ENCODE results near the gene SCN3B. TPM values are rescaled to one million over a fixed set of nuclear protein-coding genes. Genes with fewer than 3 reads are reported as not detected.

The SCN3B gene
- total RNA-seq, 4 donors from 2014 or later, result 0.42 to 1.9 (median 0.98) TPM

DNA sequence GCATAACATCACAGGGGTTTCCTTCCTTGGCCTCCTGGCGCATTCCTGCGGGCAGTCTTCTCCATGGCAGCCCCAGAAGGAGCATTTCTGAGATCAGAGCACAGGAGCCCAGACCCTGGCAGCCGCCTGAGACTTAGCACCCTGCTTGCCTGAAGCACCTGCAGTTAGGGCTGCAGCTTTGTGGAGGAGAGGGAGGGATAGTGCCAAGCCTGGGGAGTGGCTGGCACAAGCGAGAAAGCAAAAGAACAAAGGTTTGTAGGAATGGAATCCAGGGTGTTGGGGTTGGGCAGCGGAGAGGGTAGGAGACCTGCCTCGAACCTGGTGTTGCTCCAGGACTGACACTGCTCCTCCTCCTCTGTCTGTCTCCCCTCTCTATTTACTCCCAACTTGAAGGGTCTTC lies 66.9 kb downstream of the SCN3B start:
- Histone ChIP-seq H3K27me3 (no peaks in the 10 kb centered on the region), H3K4me3 (no peak overlapping the region), H3K9me3 (no peaks in the 10 kb centered on the region), H3K36me3 (no peaks in the 10 kb centered on the region), H3K4me1 (no peaks in the 10 kb centered on the region), H3K27ac (no peak overlapping the region)
- no peak for DNase-seq (ENCODE audit: low spot score in 2 of 2)
- TF ChIP-seq, protein P1, sequence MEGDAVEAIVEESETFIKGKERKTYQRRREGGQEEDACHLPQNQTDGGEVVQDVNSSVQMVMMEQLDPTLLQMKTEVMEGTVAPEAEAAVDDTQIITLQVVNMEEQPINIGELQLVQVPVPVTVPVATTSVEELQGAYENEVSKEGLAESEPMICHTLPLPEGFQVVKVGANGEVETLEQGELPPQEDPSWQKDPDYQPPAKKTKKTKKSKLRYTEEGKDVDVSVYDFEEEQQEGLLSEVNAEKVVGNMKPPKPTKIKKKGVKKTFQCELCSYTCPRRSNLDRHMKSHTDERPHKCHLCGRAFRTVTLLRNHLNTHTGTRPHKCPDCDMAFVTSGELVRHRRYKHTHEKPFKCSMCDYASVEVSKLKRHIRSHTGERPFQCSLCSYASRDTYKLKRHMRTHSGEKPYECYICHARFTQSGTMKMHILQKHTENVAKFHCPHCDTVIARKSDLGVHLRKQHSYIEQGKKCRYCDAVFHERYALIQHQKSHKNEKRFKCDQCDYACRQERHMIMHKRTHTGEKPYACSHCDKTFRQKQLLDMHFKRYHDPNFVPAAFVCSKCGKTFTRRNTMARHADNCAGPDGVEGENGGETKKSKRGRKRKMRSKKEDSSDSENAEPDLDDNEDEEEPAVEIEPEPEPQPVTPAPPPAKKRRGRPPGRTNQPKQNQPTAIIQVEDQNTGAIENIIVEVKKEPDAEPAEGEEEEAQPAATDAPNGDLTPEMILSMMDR (IDR thresholded peaks at IDR 0.05), result no peak
- TF ChIP-seq POLR2A (IDR thresholded peaks at IDR 0.05) (no peak), POLR2AphosphoS5 (IDR thresholded peaks at IDR 0.05) (no peak)
- 83% methylated on average over 6 of the region's 6 CpGs for WGBS

DNA sequence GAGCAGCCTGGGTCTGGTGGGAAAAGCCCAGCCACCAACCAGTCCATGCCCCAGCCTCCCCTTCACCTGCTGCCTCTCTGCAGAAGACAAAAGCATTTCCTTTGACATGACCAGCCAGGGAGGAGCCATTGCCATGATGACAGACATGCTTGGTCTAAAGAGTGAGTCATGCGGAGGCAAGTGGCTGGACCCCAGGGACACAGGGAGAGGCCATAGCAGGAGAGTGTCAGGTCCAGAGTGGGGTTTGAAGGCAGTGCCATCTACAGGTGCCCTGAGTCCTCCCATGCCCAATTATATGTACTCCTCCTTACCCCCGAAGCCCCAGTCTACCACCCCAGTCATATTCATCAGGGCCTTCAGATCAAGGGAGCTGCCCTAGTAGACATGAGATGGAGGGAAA lies 67.4 kb downstream of the SCN3B start:
- no peak overlapping the region for H3K4me3 ChIP-seq
- TF ChIP-seq POLR2A (IDR thresholded peaks at IDR 0.05), result no peak
- no peak for TF ChIP-seq POLR2AphosphoS5 (IDR thresholded peaks at IDR 0.05)
- H3K4me1 ChIP-seq, result no peaks in the 10 kb centered on the region
- no peaks in the 10 kb centered on the region for H3K27me3 ChIP-seq
- H3K36me3 ChIP-seq, result no peaks in the 10 kb centered on the region
- no peak overlapping the region for H3K27ac ChIP-seq
- H3K9me3 ChIP-seq, result no peaks in the 10 kb centered on the region
- WGBS, result 100% methylated on average over 2 of the region's 2 CpGs
- no peak for DNase-seq (ENCODE audit: low spot score in 2 of 2)

DNA sequence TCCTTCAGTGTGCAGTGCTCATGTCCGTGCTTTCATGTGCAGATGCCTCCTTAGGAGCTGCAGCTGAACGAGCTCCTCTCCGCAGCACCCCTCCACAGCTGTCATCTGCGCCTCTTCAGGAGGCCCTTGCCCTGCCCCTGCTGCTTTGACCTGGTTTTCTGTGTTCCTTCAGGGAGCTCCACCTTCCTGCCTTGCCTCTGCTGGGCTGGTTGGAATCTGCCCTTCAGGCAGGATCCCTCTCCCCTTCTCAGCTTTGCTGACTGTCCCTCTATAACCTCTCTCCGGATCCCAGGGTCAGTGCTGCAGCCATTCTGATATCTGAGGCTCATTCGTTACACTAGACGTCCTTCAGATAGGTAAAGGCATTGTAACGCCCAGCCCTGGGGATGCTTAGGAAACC lies 67.9 kb downstream of the SCN3B start:
- H3K27ac ChIP-seq, result no peak overlapping the region
- DNase-seq (ENCODE audit: low spot score in 2 of 2), result no peak
- no peak for TF ChIP-seq EP300 (IDR thresholded peaks at IDR 0.05)
- TF ChIP-seq, protein P1 (IDR thresholded peaks at IDR 0.05), result no peak
- TF ChIP-seq POLR2A (IDR thresholded peaks at IDR 0.05), result no peak
- TF ChIP-seq POLR2AphosphoS5 (IDR thresholded peaks at IDR 0.05), result no peak
- no peaks in the 10 kb centered on the region for H3K9me3 ChIP-seq
- no peaks in the 10 kb centered on the region for H3K4me1 ChIP-seq
- H3K4me3 ChIP-seq, result no peak overlapping the region
- 85% methylated on average over 8 of the region's 8 CpGs for WGBS
- H3K27me3 ChIP-seq, result peaks cover 4% of the 10 kb centered on the region
- H3K36me3 ChIP-seq, result no peaks in the 10 kb centered on the region

DNA sequence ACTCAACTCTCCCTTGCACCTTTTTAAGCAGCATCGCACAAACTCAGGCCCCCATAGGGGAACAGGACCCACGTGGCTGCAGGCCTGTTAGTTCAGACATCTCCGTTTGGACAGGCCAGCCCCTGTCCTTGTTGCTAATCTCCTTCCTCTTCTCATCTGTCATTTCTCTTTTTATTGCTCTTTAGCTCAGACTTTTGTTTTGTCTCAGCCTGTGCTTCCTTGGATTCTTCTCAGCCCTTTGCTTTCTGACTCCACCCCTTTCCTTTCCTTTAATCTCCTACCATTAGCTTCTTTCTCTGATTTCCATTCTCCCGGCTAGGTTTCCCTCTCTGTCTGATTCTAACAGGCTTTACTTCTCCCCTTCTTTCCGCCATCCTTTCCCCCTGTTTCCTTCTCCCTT lies 68.7 kb downstream of the SCN3B start:
- TF ChIP-seq, protein P1 (IDR thresholded peaks at IDR 0.05), result no peak
- TF ChIP-seq POLR2AphosphoS5 (IDR thresholded peaks at IDR 0.05) (no peak), EP300 (IDR thresholded peaks at IDR 0.05) (no peak), POLR2A (IDR thresholded peaks at IDR 0.05) (no peak)
- no peaks in the 10 kb centered on the region for H3K36me3 ChIP-seq
- peaks cover 3% of the 10 kb centered on the region for H3K4me1 ChIP-seq
- no peak overlapping the region for H3K4me3 ChIP-seq
- no peak overlapping the region for H3K27ac ChIP-seq
- 40% methylated on average over 5 of the region's 5 CpGs for WGBS
- H3K9me3 ChIP-seq, result no peaks in the 10 kb centered on the region
- DNase-seq (ENCODE audit: low spot score in 2 of 2), result no peak
- H3K27me3 ChIP-seq, result peaks cover 11% of the 10 kb centered on the region

DNA sequence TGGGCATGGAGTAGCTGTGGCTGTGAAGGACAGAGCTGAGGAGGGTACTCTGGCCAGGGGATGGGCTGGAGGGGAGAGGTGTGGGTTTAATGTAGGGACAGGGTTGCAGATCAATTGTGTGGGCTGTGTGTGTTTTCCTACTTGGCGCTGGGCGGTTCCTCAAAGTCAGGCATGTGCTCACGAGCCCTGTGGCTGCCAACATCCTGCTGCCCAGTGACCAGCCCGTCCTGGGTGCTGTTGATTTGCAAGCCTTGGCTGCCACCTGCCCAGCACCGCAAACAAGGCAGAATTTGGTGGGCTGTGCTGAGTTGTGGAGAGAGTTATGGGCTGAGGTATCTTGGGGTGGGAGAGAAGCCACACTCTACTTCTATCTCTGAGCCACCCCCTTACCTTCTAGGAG lies 69.2 kb downstream of the SCN3B start:
- no peaks in the 10 kb centered on the region for H3K9me3 ChIP-seq
- H3K36me3 ChIP-seq, result no peaks in the 10 kb centered on the region
- DNase-seq (ENCODE audit: low spot score in 2 of 2), result no peak
- H3K27ac ChIP-seq, result no peak overlapping the region
- TF ChIP-seq, protein P1 (IDR thresholded peaks at IDR 0.05), result no peak
- TF ChIP-seq EP300 (IDR thresholded peaks at IDR 0.05), result no peak
- TF ChIP-seq POLR2A (IDR thresholded peaks at IDR 0.05), result no peak
- no peak for TF ChIP-seq POLR2AphosphoS5 (IDR thresholded peaks at IDR 0.05)
- H3K4me3 ChIP-seq, result no peak overlapping the region
- WGBS, result 79% methylated on average over 3 of the region's 5 CpGs
- peaks cover 7% of the 10 kb centered on the region for H3K4me1 ChIP-seq
- peaks cover 14% of the 10 kb centered on the region for H3K27me3 ChIP-seq

DNA sequence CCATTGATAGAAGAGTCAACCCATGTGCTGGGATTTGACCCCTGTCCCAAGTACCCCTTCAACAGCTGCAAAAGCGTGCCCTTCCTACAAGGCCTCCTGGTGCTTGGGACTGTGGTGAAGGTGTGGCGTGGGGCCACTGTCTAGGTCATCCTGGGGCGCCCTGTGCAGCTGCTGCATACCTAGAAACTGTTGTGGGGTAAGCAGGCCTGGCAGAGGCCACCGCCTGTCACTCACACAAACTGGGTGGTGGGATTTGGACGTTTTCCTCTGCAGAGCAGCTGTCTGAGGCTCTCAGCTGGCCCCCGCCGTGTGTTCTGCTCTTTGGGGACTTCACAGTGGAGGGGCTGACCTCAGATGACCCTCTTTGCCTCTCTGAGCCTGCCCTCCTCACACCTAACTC lies 69.7 kb downstream of the SCN3B start:
- 80% methylated on average over 6 of the region's 7 CpGs for WGBS
- DNase-seq (ENCODE audit: low spot score in 2 of 2), result no peak
- no peaks in the 10 kb centered on the region for H3K9me3 ChIP-seq
- H3K36me3 ChIP-seq, result no peaks in the 10 kb centered on the region
- TF ChIP-seq, protein P1 (IDR thresholded peaks at IDR 0.05), result no peak
- no peak for TF ChIP-seq POLR2A (IDR thresholded peaks at IDR 0.05)
- no peak for TF ChIP-seq EP300 (IDR thresholded peaks at IDR 0.05)
- TF ChIP-seq POLR2AphosphoS5 (IDR thresholded peaks at IDR 0.05), result no peak
- no peak overlapping the region for H3K4me3 ChIP-seq
- H3K4me1 ChIP-seq, result peaks cover 8% of the 10 kb centered on the region
- H3K27me3 ChIP-seq, result peaks cover 14% of the 10 kb centered on the region
- no peak overlapping the region for H3K27ac ChIP-seq
